ENCODE measurements around the gene WDR33.
"Not testable (repeated sequence)": the region's sequence is repeated elsewhere in the genome, so short reads cannot be mapped to it uniquely, and the experiment has no call there.

The WDR33 gene

GRCh38 chr2:127829845-127830246, 18.9 kb upstream of the WDR33 start:
- Histone ChIP-seq H3K27ac (ENCODE audit: extremely low read depth, low read depth, low read length) (no peak overlapping the region), H3K4me3 (ENCODE audit: low read depth, low read length) (no peak overlapping the region), H3K4me1 (ENCODE audit: control insufficient read depth, insufficient read depth, low read length) (no peaks in the 10 kb centered on the region), H3K36me3 (ENCODE audit: control insufficient read depth in 2 of 2, insufficient read depth in 1 of 2, low read length in 2 of 2) (no peaks in the 10 kb centered on the region), H3K9me3 (ENCODE audit: control insufficient read depth, insufficient read depth, low read depth, low read length) (no peaks in the 10 kb centered on the region)
- ChIA-PET CTCF (no interaction called here), POLR2A (no interaction called here)
- TF ChIP-seq ZNF37A (tag by site-specific recombination; IDR thresholded peaks at IDR 0.05) (no peak), ZNF280D (tag by site-specific recombination; IDR thresholded peaks at IDR 0.05) (no peak), ZBTB7A (tag by site-specific recombination; IDR thresholded peaks at IDR 0.05; ENCODE audit: low read depth) (no peak), ZNF747 (tag by site-specific recombination; IDR thresholded peaks at IDR 0.05) (no peak), ZNF514 (tag by site-specific recombination; IDR thresholded peaks at IDR 0.05) (no peak)

- H3K27ac ChIP-seq (ENCODE audit: extremely low read depth, low read depth, low read length); H3K9me3 ChIP-seq (ENCODE audit: control insufficient read depth, insufficient read depth, low read depth, low read length); H3K36me3 ChIP-seq (ENCODE audit: control insufficient read depth in 2 of 2, insufficient read depth in 1 of 2, low read length in 2 of 2); H3K4me3 ChIP-seq (ENCODE audit: low read depth, low read length); H3K4me1 ChIP-seq (ENCODE audit: control insufficient read depth, insufficient read depth, low read length); POLR2A ChIA-PET: not testable (repeated sequence)
- CTCF ChIA-PET: interaction anchor here (0.9 kb wide), 1 partner anchor 235 kb away, joined by 3 read pairs; no protein-coding TSS in a partner anchor
Observed at GRCh38 chr2:127826708-127827107, 15.7 kb upstream of the WDR33 start.

GRCh38 chr2:127826047-127826446, 15.1 kb upstream of the WDR33 start:
- ChIA-PET POLR2A (no interaction called here), CTCF (interaction anchor here (0.6 kb wide), 1 partner anchor 241 kb away, joined by 5 read pairs; no protein-coding TSS in a partner anchor)
- Histone ChIP-seq H3K4me3 (ENCODE audit: low read depth, low read length) (no peak overlapping the region), H3K9me3 (ENCODE audit: control insufficient read depth, insufficient read depth, low read depth, low read length) (no peaks in the 10 kb centered on the region), H3K27ac (ENCODE audit: extremely low read depth, low read depth, low read length) (no peak overlapping the region), H3K36me3 (ENCODE audit: control insufficient read depth in 2 of 2, insufficient read depth in 1 of 2, low read length in 2 of 2) (no peaks in the 10 kb centered on the region), H3K4me1 (ENCODE audit: control insufficient read depth, insufficient read depth, low read length) (no peaks in the 10 kb centered on the region)
- TF ChIP-seq ZNF341 (tag by site-specific recombination; IDR thresholded peaks at IDR 0.05; ENCODE audit: low read depth): no peak
- TF ChIP-seq KLF10 (tag by site-specific recombination; IDR thresholded peaks at IDR 0.05): no peak
- TF ChIP-seq ZBTB49 (tag by site-specific recombination; IDR thresholded peaks at IDR 0.05; ENCODE audit: low read depth): no peak
- TF ChIP-seq ZNF530 (tag by site-specific recombination; IDR thresholded peaks at IDR 0.05; ENCODE audit: low read depth): no peak
- TF ChIP-seq ZBTB44 (tag by site-specific recombination; IDR thresholded peaks at IDR 0.05): no peak
- no peak for TF ChIP-seq ZNF169 (tag by site-specific recombination; IDR thresholded peaks at IDR 0.05)
- TF ChIP-seq ZBTB26 (tag by site-specific recombination; optimal IDR thresholded peaks at IDR 0.05): no peak
- no peak for TF ChIP-seq SP7 (tag by site-specific recombination; IDR thresholded peaks at IDR 0.05)
- no peak for TF ChIP-seq ZNF423 (tag by site-specific recombination; IDR thresholded peaks at IDR 0.05)

All from HEK293 (cell line).